Measurements from ENCODE around the gene AIM2. TPM values are rescaled to one million over a fixed set of nuclear protein-coding genes. Genes with fewer than 3 reads are reported as not detected.

The AIM2 gene
- total RNA-seq, 4 donors from 2014 or later = 1.5 to 170 (median 6.4) TPM

- Histone ChIP-seq H3K4me3 (no peak overlapping the region), H3K27me3 (no peaks in the 10 kb centered on the region), H3K9me3 (no peaks in the 10 kb centered on the region), H3K36me3 (peaks cover 0 to 19% (median 0%) of the 10 kb centered on the region in 3 donors), H3K4me1 (peaks cover 0 to 10% (median 0%) of the 10 kb centered on the region in 4 donors), H3K27ac (no peak overlapping the region)
- DNase-seq = no peak
- no peak for TF ChIP-seq CTCF (IDR thresholded peaks at IDR 0.05)
- TF ChIP-seq POLR2A (IDR thresholded peaks at IDR 0.05) = no peak
These were observed 51.5 kb downstream of the AIM2 start for GRCh38 chr1:159025043-159025442.

GRCh38 chr1:159023723-159024122, 52.8 kb downstream of the AIM2 start:
- H3K27me3 ChIP-seq = no peaks in the 10 kb centered on the region
- peaks cover 0 to 32% (median 0%) of the 10 kb centered on the region in 3 donors for H3K36me3 ChIP-seq
- peaks cover 0 to 10% (median 0%) of the 10 kb centered on the region in 4 donors for H3K4me1 ChIP-seq
- no peaks in the 10 kb centered on the region for H3K9me3 ChIP-seq
- H3K4me3 ChIP-seq = no peak overlapping the region
- DNase-seq = no peak
- H3K27ac ChIP-seq = no peak overlapping the region
- TF ChIP-seq CTCF (IDR thresholded peaks at IDR 0.05) (no peak), POLR2A (IDR thresholded peaks at IDR 0.05) (no peak)

GRCh38 chr1:159015440-159015909, 61.1 kb downstream of the AIM2 start:
- no peak for TF ChIP-seq POLR2A (IDR thresholded peaks at IDR 0.05)
- TF ChIP-seq CTCF (IDR thresholded peaks at IDR 0.05) = peak in 2 of 6 experiments; percentile 11 to 12
- Histone ChIP-seq H3K27me3 (no peaks in the 10 kb centered on the region), H3K36me3 (peaks cover 0 to 46% (median 0%) of the 10 kb centered on the region in 3 donors), H3K4me1 (peaks cover 0 to 18% (median 8%) of the 10 kb centered on the region in 4 donors), H3K9me3 (no peaks in the 10 kb centered on the region), H3K4me3 (peak overlapping the region in 3 of 4 donors; percentile 20 to 31 (median 20)), H3K27ac (peak overlapping the region; percentile 23 to 73 (median 72))
- DNase-seq = peak in 2 of 3 donors; percentile 85 to 91

GRCh38 chr1:159014851-159015250, 61.7 kb downstream of the AIM2 start:
- TF ChIP-seq POLR2A (IDR thresholded peaks at IDR 0.05) = no peak
- no peak for TF ChIP-seq CTCF (IDR thresholded peaks at IDR 0.05)
- Histone ChIP-seq H3K27ac (peak overlapping the region; percentile 2 to 73 (median 44)), H3K36me3 (peaks cover 0 to 40% (median 0%) of the 10 kb centered on the region in 3 donors), H3K9me3 (no peaks in the 10 kb centered on the region), H3K4me3 (no peak overlapping the region), H3K4me1 (peaks cover 0 to 18% (median 8%) of the 10 kb centered on the region in 4 donors), H3K27me3 (no peaks in the 10 kb centered on the region)
- DNase-seq = no peak

GRCh38 chr1:159014003-159014571, 62.5 kb downstream of the AIM2 start:
- no peaks in the 10 kb centered on the region for H3K9me3 ChIP-seq
- peak overlapping the region in 3 of 4 donors; percentile 3 to 77 (median 73) for H3K27ac ChIP-seq
- DNase-seq = no peak
- no peaks in the 10 kb centered on the region for H3K27me3 ChIP-seq
- peaks cover 0 to 32% (median 0%) of the 10 kb centered on the region in 3 donors for H3K36me3 ChIP-seq
- no peak for TF ChIP-seq POLR2A (IDR thresholded peaks at IDR 0.05)
- no peak for TF ChIP-seq CTCF (IDR thresholded peaks at IDR 0.05)
- peak overlapping the region in 3 of 4 donors; percentile 30 to 60 (median 52) for H3K4me3 ChIP-seq
- H3K4me1 ChIP-seq = peaks cover 0 to 18% (median 8%) of the 10 kb centered on the region in 4 donors

All from Peyer's patch (tissue), 4 donors.